ENCODE data around the gene RASSF5.
A peak's percentile ranks its signal among the peaks of the same experiment; 100 is the strongest.
"Not testable (repeated sequence)": the region's sequence is repeated elsewhere in the genome, so short reads cannot be mapped to it uniquely, and the experiment has no call there.

The RASSF5 gene

GRCh38 chr1:206612129-206612876 is 105.0 kb downstream of the RASSF5 start, which contains the start of gene EIF2D:
TSS of gene EIF2D (minus strand) at chr1:206612465. CDS start at chr1:206612342, 123 bp downstream.
- TF ChIP-seq CTCF (IDR thresholded peaks at IDR 0.05), result peak; percentile 91

DNA sequence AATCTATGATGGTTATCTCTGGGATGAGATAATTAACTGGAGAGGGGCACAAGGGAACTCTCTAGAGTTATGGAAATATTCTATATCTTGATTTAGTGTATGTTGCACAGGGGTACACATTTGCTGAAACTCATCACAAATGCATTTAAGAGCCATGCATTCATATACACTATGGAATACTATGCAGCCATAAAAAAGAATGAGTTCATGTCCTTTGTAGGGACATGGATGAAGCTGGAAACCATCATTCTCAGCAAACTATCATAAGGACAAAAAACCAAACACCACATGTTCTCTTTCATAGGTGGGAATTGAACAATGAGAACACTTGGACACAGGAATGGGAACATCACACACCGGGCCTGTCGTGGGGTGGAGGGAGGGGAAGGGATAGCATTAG is 119.1 kb downstream of the RASSF5 start:
- not testable (repeated sequence) for H3K36me3 ChIP-seq (ENCODE audit: control insufficient read depth, insufficient read depth, low read length); H3K9me3 ChIP-seq (ENCODE audit: control insufficient read depth, low read length); H3K27me3 ChIP-seq (ENCODE audit: control insufficient read depth, insufficient read depth, low read length)

More at GRCh38 chr1:206612129-206612876, 105.0 kb downstream of the RASSF5 start, which contains the start of gene EIF2D:
- no peaks in the 10 kb centered on the region for H3K79me2 ChIP-seq
- peak within 1 kb of the TSS; percentile 82 for H3K27ac ChIP-seq
- no peaks in the 10 kb centered on the region for H3K4me1 ChIP-seq
- peak within 1 kb of the TSS; percentile 93 for H3K4me2 ChIP-seq (ENCODE audit: low read length)
- no peaks in the 10 kb centered on the region for H3K9me3 ChIP-seq (ENCODE audit: control insufficient read depth, low read length)
- peak within 1 kb of the TSS; percentile 93 for H3K4me3 ChIP-seq (ENCODE audit: low read depth, low read length)
- peak within 1 kb of the TSS; percentile 73 for H3K9ac ChIP-seq
- peak within 1 kb of the TSS; percentile 93 for H2AFZ ChIP-seq
- H3K36me3 ChIP-seq (ENCODE audit: control insufficient read depth, insufficient read depth, low read length), result no peaks in the 10 kb centered on the region
- H3K27me3 ChIP-seq (ENCODE audit: control insufficient read depth, insufficient read depth, low read length), result no peaks in the 10 kb centered on the region

GRCh38 chr1:206628916-206629315 is 121.6 kb downstream of the RASSF5 start:
- H3K4me3 ChIP-seq (ENCODE audit: low read depth, low read length), result no peak overlapping the region

More for the DNA sequence above, 119.1 kb downstream of the RASSF5 start:
- not testable (repeated sequence) for H3K4me2 ChIP-seq (ENCODE audit: low read length); H3K4me1 ChIP-seq; H3K9ac ChIP-seq; H3K27ac ChIP-seq; H3K4me3 ChIP-seq (ENCODE audit: low read depth, low read length); H3K79me2 ChIP-seq; H2AFZ ChIP-seq

DNA sequence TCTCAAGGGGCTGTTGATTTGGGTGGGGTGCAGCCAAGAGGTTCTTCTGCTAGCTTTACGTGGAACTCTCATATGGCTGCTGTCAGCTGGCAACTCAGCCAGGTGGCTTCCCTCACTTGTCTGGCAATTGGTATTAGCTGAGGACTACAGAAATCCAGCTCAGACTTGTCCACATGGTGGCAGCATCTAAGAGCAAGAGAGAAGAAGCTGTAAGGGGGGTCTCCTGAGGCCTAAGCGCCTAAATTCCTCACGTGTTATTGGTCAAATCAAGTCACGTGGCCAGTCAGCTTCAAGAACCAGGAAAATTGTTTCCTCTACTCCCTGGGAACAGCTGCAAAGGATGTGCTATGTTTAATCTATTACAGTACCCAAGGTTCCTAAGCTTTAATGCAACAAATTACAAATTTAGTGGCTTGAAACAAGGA is 123.8 kb downstream of the RASSF5 start:
- Histone ChIP-seq H3K4me3 (ENCODE audit: low read depth, low read length) (no peak overlapping the region), H3K9me3 (ENCODE audit: control insufficient read depth, low read length) (no peaks in the 10 kb centered on the region), H3K9ac (no peak overlapping the region), H3K4me1 (no peaks in the 10 kb centered on the region), H3K36me3 (ENCODE audit: control insufficient read depth, insufficient read depth, low read length) (no peaks in the 10 kb centered on the region), H3K4me2 (ENCODE audit: low read length) (no peak overlapping the region), H3K27me3 (ENCODE audit: control insufficient read depth, insufficient read depth, low read length) (no peaks in the 10 kb centered on the region), H3K27ac (no peak overlapping the region), H3K79me2 (no peaks in the 10 kb centered on the region), H2AFZ (no peak overlapping the region)
- no peak for TF ChIP-seq CTCF (IDR thresholded peaks at IDR 0.05)

More at GRCh38 chr1:206628916-206629315, 121.6 kb downstream of the RASSF5 start:
- no peak overlapping the region for H3K9ac ChIP-seq
- no peaks in the 10 kb centered on the region for H3K27me3 ChIP-seq (ENCODE audit: control insufficient read depth, insufficient read depth, low read length)
- no peaks in the 10 kb centered on the region for H3K79me2 ChIP-seq
- no peak overlapping the region for H3K4me2 ChIP-seq (ENCODE audit: low read length)
- no peak overlapping the region for H2AFZ ChIP-seq
- H3K36me3 ChIP-seq (ENCODE audit: control insufficient read depth, insufficient read depth, low read length), result no peaks in the 10 kb centered on the region
- H3K9me3 ChIP-seq (ENCODE audit: control insufficient read depth, low read length), result no peaks in the 10 kb centered on the region
- no peak overlapping the region for H3K27ac ChIP-seq
- no peaks in the 10 kb centered on the region for H3K4me1 ChIP-seq
- no peak for TF ChIP-seq CTCF (IDR thresholded peaks at IDR 0.05)

DNA sequence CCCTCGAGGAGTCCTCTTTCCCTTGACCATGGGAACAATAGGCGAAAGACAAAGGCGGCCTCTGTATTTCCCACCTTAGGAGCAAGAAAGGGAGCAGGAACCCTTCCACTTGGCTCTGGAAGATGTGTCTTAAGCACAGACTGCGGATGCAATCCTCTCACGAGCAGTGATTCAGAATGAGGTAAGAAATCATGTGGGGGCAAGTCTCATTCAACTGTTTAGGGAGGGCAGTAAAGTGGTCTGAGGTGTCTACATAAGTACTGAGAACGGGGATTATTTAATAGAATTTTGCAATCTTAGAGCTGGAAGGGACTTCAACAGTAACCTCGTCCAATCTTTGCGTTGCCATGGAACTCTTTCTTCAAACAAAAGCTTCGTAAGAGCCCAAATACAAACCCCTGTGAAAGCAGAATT is 126.4 kb downstream of the RASSF5 start:
- Histone ChIP-seq H3K4me2 (ENCODE audit: low read length) (no peak overlapping the region), H2AFZ (no peak overlapping the region), H3K9me3 (ENCODE audit: control insufficient read depth, low read length) (no peaks in the 10 kb centered on the region), H3K9ac (no peak overlapping the region), H3K27me3 (ENCODE audit: control insufficient read depth, insufficient read depth, low read length) (no peaks in the 10 kb centered on the region), H3K36me3 (ENCODE audit: control insufficient read depth, insufficient read depth, low read length) (no peaks in the 10 kb centered on the region), H3K4me1 (no peaks in the 10 kb centered on the region), H3K27ac (no peak overlapping the region), H3K79me2 (no peaks in the 10 kb centered on the region), H3K4me3 (ENCODE audit: low read depth, low read length) (no peak overlapping the region)
- TF ChIP-seq CTCF (IDR thresholded peaks at IDR 0.05), result no peak
